ENCODE results near the gene ALG14. TPM values are rescaled to one million over a fixed set of nuclear protein-coding genes. Genes with fewer than 3 reads are reported as not detected.
A peak's percentile ranks its signal among the peaks of the same experiment; 100 is the strongest.

Gene ALG14
- total and polyA plus RNA-seq, 4 donors: 1.0 to 16.6 (median 1.9) TPM

- TF ChIP-seq GABPA (IDR thresholded peaks at IDR 0.05 in 1 of 2, conservative IDR thresholded peaks at IDR 0.05 in 1 of 2) (no peak), REST (IDR thresholded peaks at IDR 0.05) (no peak)
- Histone ChIP-seq H3K36me3 (ENCODE audit: control insufficient read depth in 4 of 4, insufficient read depth in 3 of 4, low read depth in 1 of 4, low read length in 3 of 4) (no peaks in the 10 kb centered on the region), H3K9ac (ENCODE audit: low read depth in 1 of 2, low read length in 2 of 2) (peak overlapping the region; percentile 1 to 98), H3K9me3 (ENCODE audit: control insufficient read depth in 4 of 4, low read length in 3 of 4) (no peaks in the 10 kb centered on the region), H3K27ac (ENCODE audit: low read depth in 1 of 2, low read length in 2 of 2) (peak overlapping the region; percentile 86 to 92), H3K4me1 (ENCODE audit: control insufficient read depth in 4 of 4, insufficient read depth in 4 of 4, low read length in 3 of 4) (peaks cover 11 to 72% (median 54%) of the 10 kb centered on the region in 4 donors), H3K27me3 (ENCODE audit: control insufficient read depth in 4 of 4, insufficient read depth in 4 of 4, low read length in 3 of 4) (no peaks in the 10 kb centered on the region), H3K4me3 (ENCODE audit: low read depth in 1 of 3, low read length in 3 of 3) (peak overlapping the region in 2 of 3 donors; percentile 55 to 96)
- no peak for DNase-seq (ENCODE audit: low spot score)
Observed at GRCh38 chr1:95119273-95119672, 46.5 kb upstream of the ALG14 start.

- no peaks in the 10 kb centered on the region for H3K36me3 ChIP-seq (ENCODE audit: control insufficient read depth in 4 of 4, insufficient read depth in 3 of 4, low read depth in 1 of 4, low read length in 3 of 4)
- DNase-seq (ENCODE audit: low spot score): no peak
- TF ChIP-seq FOXA2 (IDR thresholded peaks at IDR 0.05): no peak
- TF ChIP-seq YY1 (IDR thresholded peaks at IDR 0.05): peak; percentile 3
- no peaks in the 10 kb centered on the region for H3K27me3 ChIP-seq (ENCODE audit: control insufficient read depth in 4 of 4, insufficient read depth in 4 of 4, low read length in 3 of 4)
- H3K4me1 ChIP-seq (ENCODE audit: control insufficient read depth in 4 of 4, insufficient read depth in 4 of 4, low read length in 3 of 4): peaks cover 11 to 67% (median 54%) of the 10 kb centered on the region in 4 donors
- peak overlapping the region; percentile 86 to 92 for H3K27ac ChIP-seq (ENCODE audit: low read depth in 1 of 2, low read length in 2 of 2)
- no peaks in the 10 kb centered on the region for H3K9me3 ChIP-seq (ENCODE audit: control insufficient read depth in 4 of 4, low read length in 3 of 4)
- peak overlapping the region; percentile 76 to 96 (median 91) for H3K4me3 ChIP-seq (ENCODE audit: low read depth in 1 of 3, low read length in 3 of 3)
- H3K9ac ChIP-seq (ENCODE audit: low read depth in 1 of 2, low read length in 2 of 2): peak overlapping the region; percentile 82 to 98
- WGBS: 32% methylated on average over 6 of the region's 6 CpGs
Observed at GRCh38 chr1:95118710-95119109, 46.0 kb upstream of the ALG14 start.

GRCh38 chr1:95118067-95118499 is 45.3 kb upstream of the ALG14 start:
- no peaks in the 10 kb centered on the region for H3K27me3 ChIP-seq (ENCODE audit: control insufficient read depth in 4 of 4, insufficient read depth in 4 of 4, low read length in 3 of 4)
- H3K4me3 ChIP-seq (ENCODE audit: low read depth in 1 of 3, low read length in 3 of 3): peak overlapping the region; percentile 76 to 96 (median 91)
- H3K4me1 ChIP-seq (ENCODE audit: control insufficient read depth in 4 of 4, insufficient read depth in 4 of 4, low read length in 3 of 4): peaks cover 10 to 61% (median 51%) of the 10 kb centered on the region in 4 donors
- WGBS: 7% methylated on average over 10 of the region's 10 CpGs
- TF ChIP-seq ZBTB33 (IDR thresholded peaks at IDR 0.05) (no peak), GABPA (IDR thresholded peaks at IDR 0.05 in 1 of 2, conservative IDR thresholded peaks at IDR 0.05 in 1 of 2) (no peak), EGR1 (IDR thresholded peaks at IDR 0.05; ENCODE audit: low read depth in 2 of 2) (no peak), FOXA1 (IDR thresholded peaks at IDR 0.05) (no peak), YY1 (IDR thresholded peaks at IDR 0.05) (no peak), HNF4A (conservative IDR thresholded peaks at IDR 0.05) (no peak), TAF1 (conservative IDR thresholded peaks at IDR 0.05) (no peak), SP1 (IDR thresholded peaks at IDR 0.05) (no peak), RXRA (IDR thresholded peaks at IDR 0.05) (no peak)
- peak overlapping the region; percentile 86 to 90 for H3K27ac ChIP-seq (ENCODE audit: low read depth in 1 of 2, low read length in 2 of 2)
- DNase-seq (ENCODE audit: low spot score): no peak
- H3K9ac ChIP-seq (ENCODE audit: low read depth in 1 of 2, low read length in 2 of 2): peak overlapping the region; percentile 82 to 98
- no peaks in the 10 kb centered on the region for H3K9me3 ChIP-seq (ENCODE audit: control insufficient read depth in 4 of 4, low read length in 3 of 4)
- no peaks in the 10 kb centered on the region for H3K36me3 ChIP-seq (ENCODE audit: control insufficient read depth in 4 of 4, insufficient read depth in 3 of 4, low read depth in 1 of 4, low read length in 3 of 4)
